NCI-H2107 (cell line): ENCODE results near the gene G3BP2.
"Not testable (repeated sequence)": the region's sequence is repeated elsewhere in the genome, so short reads cannot be mapped to it uniquely, and the experiment has no call there.

Experiments
- DNase-seq: peaks from one replicate; lab custom pipeline; 2025; lab: John Stamatoyannopoulos, UW

Gene G3BP2

GRCh38 chr4:75683482-75684155, 10.4 kb upstream of the G3BP2 start:
- DNase-seq = no peak

DNA sequence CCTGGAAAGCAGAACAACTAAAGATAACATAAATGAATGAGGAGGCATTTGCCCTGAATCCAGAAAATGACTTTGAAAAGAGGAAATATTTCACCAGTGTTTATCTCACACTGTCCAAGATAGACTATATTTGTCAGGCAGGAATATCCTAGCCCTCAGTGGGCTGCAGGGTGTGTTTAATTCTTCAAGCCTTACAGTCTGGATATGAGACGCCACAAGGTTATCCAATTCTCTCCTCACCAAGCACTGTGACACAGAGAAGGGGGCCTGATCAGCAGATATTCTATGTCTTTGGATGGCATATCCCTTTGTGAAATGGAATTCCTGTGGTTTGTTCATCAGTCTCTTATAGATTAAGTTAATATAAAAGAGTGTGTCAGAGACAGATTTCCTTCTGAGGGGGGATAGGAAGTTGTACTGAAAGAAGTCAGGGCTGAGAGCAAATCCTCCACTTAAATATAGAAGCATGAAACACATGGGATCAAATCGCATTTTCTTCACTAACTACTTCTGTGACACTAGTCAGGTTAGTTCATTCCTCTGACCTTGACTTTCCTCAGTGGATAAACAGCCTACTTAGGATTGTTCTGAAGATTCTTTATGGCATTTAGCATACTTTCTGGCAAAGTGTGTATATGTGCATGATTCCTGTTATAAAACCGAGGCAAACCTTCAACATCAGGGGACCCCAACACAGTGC, 6.8 kb upstream of the G3BP2 start:
- no peak for DNase-seq

- no peak for DNase-seq
Observed at GRCh38 chr4:75678965-75679364, 5.8 kb upstream of the G3BP2 start.

DNA sequence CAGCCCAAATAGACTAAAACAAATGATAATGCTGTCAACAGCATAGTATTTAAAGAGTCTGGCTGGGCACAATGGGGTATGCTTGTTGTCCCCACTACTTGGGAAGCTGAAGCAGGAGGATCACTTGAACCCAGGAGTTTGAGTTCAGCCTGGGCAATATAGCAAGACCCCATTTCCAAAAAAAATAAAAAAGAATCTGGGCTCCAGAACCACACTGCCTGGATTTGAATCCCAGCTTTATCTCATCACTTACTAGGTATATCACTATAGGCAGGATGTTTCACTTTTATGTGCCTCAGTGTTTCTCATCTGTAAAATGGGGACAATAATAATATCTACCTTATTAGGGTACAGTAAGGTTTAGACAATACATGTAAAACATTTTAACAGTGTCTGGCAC, 5.3 kb upstream of the G3BP2 start:
- DNase-seq = no peak

GRCh38 chr4:75675004-75675531, 1.9 kb upstream of the G3BP2 start:
- no peak for DNase-seq

DNA sequence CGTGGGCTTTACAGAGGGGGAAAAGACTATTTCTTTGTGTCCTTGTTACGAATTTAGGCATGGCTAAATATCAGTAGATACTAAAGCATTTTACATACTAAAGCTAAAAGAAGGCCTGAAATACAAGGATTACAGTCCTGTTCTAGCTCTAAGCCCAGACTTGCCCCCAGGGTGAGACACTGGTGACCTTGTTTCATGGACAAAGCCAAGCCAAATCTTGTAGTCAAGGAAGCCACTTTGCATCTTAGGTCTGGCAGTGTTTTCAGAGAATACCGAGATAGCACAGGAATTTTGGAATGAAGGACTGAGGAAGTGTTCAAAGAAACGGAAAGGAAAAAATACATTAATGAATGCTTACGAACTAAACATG, 733 bp upstream of the G3BP2 start:
- DNase-seq = no peak

GRCh38 chr4:75672461-75673026, 667 bp downstream of the G3BP2 start:
- no peak for DNase-seq

DNA sequence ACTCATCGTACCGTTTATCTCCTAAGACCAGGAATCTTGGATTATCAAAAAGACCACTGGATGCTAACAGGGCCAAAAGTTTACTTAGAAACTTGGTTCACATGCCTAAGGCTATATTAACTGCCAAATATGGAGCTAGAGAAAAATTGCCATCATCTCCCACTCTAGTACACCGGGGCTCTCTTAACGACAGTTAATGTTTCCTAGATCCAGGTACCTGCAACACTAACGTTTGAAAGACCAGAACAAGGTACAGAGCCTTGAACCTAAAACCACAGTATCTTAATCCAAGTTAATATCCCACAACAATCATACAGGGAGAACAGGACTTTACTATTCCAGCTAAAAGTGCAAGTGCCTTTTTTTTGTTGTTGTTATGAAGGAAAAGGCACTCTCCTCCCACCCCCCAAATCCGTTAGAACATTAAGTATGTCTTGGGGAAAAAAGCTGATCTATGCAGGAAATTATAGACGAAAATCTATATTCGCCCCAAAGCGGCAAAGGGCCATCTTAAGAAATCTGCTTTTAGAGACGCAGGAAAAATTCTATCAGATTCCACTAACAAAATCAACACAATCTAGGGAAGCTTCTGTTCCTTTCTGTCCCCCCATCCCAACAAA, 1.3 kb downstream of the G3BP2 start:
- DNase-seq = no peak

DNA sequence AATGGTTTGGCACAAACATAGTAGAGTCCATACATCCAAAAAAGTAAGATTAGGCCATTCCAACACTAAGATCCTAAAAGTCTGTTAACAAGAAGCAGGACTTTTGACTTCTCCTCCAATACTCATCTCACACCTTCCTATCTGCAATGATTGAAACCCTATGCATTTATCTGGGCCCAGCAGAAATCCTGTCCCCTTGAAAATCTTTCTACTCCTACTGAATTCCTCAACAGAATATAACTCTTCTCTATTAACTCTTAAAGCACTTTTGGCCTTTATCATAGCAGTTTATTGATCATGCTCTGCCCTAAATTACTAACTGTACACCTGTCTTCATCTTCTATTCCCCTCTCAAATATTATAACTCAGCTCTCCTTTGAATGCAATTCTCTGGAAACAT, 4.6 kb downstream of the G3BP2 start:
- DNase-seq = no peak

DNA sequence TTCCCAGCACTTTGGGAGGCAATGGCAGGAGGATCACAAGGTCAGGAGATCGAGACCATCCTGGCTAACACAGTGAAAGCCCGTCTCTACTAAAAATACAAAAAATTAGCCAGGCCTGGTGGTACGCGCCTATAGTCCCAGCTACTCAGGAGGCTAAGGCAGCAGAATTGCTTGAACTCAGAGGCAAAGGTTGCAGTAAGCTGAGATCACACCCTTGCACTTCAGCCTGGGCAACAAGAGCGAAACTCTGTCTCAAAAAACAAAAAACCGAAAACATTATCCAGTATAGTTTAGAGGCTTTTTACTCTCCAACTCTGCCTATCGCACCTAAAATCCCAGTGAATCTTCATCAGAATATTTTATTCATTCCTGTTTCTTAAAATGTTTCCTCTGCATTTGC, 5.6 kb downstream of the G3BP2 start:
- DNase-seq = not testable (repeated sequence)

DNA sequence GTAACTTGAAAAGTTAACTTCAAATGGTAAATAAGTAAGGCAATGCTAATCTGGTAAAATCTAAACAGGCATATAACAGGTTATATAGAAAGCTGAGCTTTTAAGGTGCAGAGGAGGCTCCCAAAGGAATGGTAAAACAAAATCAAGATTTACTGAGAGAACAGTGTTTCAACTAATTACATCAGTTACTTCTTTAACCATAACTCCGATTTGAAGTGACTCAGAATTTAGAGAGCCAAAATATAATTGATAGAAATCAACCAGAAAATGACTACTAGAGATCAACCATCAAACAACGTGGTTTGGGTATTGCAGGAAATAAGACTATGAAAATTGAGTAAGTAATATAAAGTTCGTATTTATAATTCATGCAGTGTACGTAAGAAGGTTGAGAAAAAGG, 6.9 kb downstream of the G3BP2 start:
- no peak for DNase-seq

GRCh38 chr4:75664604-75665003, 8.6 kb downstream of the G3BP2 start:
- not testable (repeated sequence) for DNase-seq

DNA sequence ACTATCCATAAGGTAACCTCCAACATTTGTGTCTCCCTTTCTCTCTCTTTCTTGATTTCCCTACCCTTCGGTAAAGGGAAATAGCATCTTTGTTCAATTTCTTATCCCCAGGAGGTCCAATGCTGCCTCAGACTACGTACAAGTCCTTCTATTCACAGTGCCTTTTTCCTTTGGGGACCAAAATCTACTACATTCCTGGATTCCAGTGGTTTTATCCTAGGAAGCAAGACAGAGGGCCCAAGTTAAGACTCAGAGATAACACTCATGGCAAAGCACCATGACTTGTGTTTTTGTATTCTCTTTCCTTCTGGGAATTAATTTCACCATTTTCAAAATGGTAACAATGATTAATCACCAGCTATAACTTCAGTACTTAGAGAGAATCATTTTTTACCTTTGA, 10.6 kb downstream of the G3BP2 start:
- no peak for DNase-seq

DNA sequence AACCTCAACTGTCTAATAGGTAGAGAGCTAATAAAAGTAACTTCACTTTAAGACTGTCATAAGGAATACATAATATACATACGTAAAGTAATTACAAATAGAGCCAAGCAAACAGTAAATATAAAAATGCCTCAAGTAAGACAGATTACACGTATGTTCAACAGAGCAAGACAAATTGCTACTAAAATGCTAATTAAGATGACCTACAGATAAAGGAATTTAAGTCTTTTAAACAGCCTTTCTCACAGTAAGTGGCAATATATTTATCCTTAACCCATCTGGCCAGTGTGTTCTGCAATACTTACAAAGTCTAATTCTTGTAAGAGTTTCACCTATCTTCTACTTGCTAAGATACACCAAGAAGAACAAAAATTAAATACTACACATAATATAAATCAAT, 12.7 kb downstream of the G3BP2 start:
- DNase-seq = no peak

GRCh38 chr4:75659512-75660031, 13.6 kb downstream of the G3BP2 start:
- DNase-seq = no peak

GRCh38 chr4:75658876-75659275, 14.3 kb downstream of the G3BP2 start:
- no peak for DNase-seq

- no peak for DNase-seq
Observed at GRCh38 chr4:75655562-75655961, 17.6 kb downstream of the G3BP2 start.

DNA sequence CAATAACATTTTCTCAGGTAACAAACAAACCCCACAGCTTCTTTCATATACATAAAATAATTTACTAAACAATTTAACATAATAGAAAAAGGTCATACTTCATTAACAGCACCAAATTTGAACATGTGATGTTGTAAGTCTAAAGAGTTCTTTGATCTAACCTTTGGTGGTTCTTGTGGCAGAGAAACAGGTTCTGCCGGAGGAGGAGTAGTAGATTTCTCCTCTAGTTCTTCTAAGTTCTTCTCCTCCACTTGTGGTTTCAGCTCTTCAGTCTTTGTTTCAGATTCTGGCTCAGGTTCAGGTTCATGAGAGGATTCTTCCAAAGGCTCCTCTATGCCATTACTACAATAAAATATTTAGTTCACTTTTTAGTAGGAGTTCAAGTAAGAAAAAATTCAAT, 18.3 kb downstream of the G3BP2 start:
- no peak for DNase-seq

GRCh38 chr4:75653845-75654503, 19.2 kb downstream of the G3BP2 start:
- DNase-seq = no peak

- DNase-seq = no peak
Observed at GRCh38 chr4:75644095-75644494, 29.1 kb downstream of the G3BP2 start.

DNA sequence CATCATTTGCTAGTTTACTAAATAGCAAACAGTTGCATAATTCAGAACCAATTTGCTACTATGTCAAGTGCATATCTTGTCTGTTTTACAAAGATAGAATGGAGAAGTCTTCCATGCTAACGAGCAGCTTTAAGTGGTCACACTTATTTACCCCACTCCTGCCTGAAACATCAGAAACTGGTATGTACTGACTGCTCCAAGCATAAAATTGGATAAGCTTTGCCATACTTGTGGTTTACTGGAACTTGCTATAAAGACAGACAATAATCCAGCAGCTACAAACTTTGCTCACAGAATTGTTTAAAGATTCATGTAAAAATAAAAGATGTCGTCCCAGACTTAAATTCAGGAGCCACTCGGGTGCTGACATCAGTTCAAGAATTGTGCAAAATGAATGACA, 29.6 kb downstream of the G3BP2 start:
- DNase-seq = no peak

GRCh38 chr4:75639124-75639695, 34.0 kb downstream of the G3BP2 start:
- DNase-seq = no peak
